ENCODE measurements around the gene SRPK1.
"Not testable (repeated sequence)": the region's sequence is repeated elsewhere in the genome, so short reads cannot be mapped to it uniquely, and the experiment has no call there.

The SRPK1 gene

GRCh38 chr6:35920793-35921732 lies at the start of gene SRPK1:
Gene SRPK1 (minus strand): TSS chr6:35921098. CDS start chr6:35921056, 42 bp downstream.
- DNase-seq (ENCODE audit: low read depth, low spot score) = peak; percentile 40

DNA sequence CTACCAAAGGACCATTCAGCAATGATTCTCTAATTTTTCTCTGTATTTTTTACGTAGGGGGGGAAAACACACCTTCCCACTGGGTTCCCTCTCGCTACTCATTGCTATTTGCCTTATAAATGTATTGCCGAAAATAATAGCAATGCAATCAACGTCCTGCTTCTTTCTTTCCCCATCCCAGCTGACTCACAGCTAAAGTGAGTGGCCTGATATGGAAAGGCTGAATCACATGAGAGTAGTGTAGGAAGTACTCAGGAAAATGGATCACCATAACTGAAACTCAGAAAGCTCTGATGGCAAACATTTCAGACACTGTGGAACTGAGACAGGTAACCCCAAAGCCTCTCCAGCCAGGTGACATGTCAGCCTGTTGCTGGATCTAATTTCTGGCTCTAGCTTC lies 49.3 kb upstream of the SRPK1 start:
- no peak for DNase-seq (ENCODE audit: low read depth, low spot score)

DNA sequence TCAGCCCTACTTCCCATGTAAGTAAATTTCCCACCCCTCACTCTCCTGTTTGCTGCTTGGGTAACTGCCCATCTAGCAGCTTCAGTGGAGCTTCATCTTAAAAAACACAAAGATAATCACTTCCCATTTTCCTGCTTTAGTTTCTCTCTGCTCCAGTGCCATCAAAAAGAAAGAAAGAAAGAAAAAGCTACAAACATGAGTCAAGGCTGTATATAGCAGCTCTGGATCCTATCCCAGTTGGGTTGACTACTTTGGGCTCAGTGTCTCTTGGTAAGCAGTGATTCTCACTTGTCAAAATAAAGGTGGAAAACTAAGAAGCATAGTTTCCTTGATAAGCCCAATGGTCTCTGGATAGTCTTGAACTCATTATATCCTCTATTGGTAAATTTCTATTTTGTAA lies 48.7 kb upstream of the SRPK1 start:
- no peak for DNase-seq (ENCODE audit: low read depth, low spot score)

GRCh38 chr6:35968821-35969220 lies 47.9 kb upstream of the SRPK1 start:
- DNase-seq (ENCODE audit: low read depth, low spot score) = no peak

DNA sequence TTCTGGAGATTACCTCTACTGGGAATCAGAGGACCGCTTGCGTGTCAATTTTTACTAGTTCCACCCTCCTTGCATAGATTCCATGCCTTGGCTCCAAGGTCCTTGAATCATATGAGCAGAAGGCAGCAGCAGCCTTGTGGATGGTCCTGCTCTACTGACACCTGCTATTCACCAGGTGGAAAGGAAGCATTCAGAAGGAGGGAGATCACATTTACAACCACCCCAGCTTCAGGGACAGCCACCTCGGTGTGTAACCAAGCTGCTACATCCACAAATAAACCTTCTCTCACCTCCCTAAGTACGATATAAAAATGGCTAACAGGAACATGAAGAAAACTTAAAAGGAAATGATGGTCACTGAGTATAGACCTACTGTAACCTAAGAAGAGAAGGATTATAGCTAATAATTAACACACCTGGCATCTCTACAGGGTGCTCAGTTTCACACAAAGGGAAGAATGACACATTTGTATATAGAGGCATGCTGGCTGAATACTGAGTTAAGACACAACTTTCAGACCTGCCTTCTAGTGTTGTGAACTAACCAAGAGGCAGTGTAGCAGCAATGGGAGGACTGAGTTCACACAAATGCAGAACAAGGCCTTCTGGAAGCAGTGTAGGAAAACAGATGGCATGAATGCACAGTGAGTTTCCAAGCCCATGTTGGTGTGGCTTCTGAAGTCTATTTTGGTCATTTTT lies 46.3 kb upstream of the SRPK1 start:
- DNase-seq (ENCODE audit: low read depth, low spot score) = no peak

DNA sequence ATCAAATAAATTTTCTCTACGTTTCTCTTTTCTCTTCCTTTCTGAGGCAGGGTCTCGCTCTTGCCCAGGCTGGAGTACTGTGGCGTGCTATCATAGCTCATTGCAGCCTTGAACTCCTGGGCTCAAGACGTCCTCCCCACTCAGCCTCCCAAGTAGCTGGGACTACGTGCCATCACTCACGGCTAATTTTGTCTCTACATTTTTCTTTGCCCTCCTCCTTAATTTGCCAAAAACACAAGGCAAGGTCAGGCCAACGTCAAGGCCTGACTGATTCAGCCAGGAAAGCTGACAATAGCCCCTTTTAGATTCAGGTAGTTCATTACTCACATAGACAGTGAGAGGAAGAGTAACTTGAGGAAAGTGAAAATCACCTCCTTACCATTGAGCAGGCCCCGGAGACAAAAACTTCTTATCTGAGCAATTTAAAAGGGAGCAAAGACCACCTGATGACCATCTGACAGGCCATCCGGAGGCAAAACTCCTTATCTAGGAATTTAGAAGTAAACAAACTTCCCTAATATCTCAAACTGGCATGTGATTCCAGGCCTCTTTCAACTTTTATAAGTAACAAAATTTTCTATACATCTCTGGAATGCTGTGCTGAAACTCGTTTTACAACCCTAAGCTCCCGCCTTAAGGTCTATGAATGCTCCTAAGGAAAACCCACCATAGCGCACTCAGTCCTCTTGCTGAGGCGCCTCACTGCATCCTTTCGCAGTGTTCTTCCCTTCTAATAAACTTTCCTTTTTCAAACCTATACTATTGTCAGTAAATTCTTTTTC lies 42.1 kb upstream of the SRPK1 start:
- DNase-seq (ENCODE audit: low read depth, low spot score) = no peak

DNA sequence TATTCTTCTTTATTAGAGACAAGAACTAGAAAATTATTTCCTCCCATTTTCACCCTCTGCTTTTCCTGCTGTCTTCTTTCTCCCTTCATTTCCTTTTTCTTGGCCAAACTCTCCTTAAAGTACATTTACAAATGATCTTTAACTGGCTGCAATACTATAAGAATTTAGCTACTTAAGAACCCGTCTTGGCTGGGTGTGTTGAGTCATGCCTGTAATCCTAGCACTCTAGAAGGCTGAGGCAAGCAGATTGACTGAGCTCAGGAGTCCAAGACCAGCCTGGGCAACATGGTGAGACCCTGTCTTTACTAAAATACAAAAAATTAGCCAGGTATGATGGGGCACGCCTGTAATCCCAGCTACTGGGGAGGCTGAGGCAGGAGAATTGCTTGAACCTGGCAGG lies 39.3 kb upstream of the SRPK1 start:
- DNase-seq (ENCODE audit: low read depth, low spot score) = no peak

DNA sequence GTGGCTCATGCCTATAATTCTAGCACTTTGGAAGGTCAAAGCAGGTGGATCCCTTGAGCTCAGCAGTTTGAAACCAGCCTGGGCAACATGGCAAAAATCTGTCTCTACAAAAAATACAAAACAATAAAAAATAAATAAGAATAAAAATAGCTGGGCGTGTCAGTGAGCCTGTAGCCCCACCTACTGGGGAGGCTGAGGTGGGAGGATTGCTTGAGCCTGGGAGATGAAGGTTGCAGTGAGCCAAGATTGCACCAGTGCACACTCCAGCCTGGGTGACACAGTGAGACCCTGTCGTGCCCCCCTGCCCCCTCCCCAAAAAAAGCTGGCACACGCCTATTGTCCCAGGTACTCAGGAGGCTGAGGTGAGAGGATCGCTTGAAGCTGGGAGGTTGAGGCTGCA lies 35.1 kb upstream of the SRPK1 start:
- no peak for DNase-seq (ENCODE audit: low read depth, low spot score)

GRCh38 chr6:35955521-35955920 lies 34.6 kb upstream of the SRPK1 start:
- no peak for DNase-seq (ENCODE audit: low read depth, low spot score)

- no peak for DNase-seq (ENCODE audit: low read depth, low spot score)
Observed at GRCh38 chr6:35955071-35955470, 34.2 kb upstream of the SRPK1 start.

DNA sequence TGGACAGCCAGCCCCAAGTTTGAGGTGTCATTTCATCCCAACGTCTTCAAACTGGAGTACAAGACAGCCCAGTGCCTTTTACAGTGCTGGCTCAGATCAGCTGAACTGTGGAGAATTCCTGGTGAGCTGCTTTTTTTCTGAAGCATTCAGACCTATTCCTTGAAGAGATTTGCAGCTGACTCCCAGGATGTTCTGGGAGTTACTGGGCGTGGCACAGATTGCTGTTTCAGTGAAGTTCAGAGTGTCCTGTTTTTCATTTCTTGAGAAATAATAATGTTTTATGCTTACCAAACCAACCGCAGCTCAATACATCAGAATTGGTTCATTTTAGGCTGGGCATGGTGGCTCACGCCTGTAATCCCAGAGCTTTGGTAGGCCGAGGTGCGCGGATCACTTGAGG lies 33.4 kb upstream of the SRPK1 start:
- no peak for DNase-seq (ENCODE audit: low read depth, low spot score)

- DNase-seq (ENCODE audit: low read depth, low spot score) = no peak
Observed at GRCh38 chr6:35948725-35949124, 27.8 kb upstream of the SRPK1 start.

GRCh38 chr6:35945650-35946025 lies 24.7 kb upstream of the SRPK1 start:
- no peak for DNase-seq (ENCODE audit: low read depth, low spot score)

DNA sequence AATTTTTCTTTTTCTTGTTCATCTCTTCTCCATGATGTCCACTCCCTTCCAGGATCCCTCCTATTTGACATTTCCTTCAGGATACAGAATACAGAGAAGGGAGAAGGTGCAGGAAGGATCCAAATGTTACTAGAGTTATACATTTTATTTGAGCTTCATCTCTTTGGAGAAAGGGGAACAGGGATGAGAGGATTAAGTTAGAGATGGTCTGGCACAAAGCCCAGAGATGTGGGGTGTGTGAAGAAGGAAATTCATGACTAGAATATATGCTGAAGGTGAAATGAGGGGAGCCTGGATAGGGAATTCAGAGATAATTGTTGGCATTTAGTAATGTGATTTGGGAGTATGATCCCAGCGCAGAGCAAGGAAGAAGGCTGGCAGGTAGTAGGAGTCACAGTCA lies 22.5 kb upstream of the SRPK1 start:
- DNase-seq (ENCODE audit: low read depth, low spot score) = no peak

DNA sequence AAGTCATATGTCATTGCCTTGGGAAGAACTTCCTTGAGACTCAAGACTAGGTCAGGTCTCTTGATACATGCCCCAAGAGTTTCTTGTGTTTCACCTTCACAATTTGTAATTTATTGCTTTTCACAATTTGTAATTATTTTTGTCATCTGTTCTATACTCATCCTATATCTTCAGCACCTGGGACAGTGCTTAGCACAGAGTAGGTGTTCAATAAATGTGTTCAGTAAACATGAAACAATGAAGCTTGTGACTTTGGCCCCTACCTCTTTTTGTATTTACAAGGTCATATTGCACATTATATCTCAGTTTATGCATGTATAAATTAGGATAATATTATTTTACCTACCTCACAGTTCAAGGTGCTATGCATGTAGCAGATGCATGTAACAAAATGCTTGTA lies 21.5 kb upstream of the SRPK1 start:
- DNase-seq (ENCODE audit: low read depth, low spot score) = no peak

DNA sequence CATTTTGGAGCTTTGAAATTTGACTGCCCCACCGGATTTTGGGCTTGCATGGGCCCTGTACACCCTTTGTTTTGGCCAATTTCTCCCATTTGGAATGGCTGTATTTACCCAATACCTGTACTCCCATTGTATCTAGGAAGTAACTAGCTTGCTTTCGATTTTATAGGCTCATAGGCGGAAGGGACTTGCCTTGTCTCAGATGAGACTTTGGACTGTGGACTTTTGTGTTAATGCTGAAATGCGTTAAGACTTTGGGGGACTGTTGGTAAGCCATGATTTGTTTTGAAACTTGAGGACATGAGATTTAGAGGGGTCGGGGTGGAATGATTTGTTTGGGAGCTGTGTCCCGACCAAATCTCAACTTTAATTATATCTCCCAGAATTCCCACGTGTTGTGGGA lies 20.3 kb upstream of the SRPK1 start:
- DNase-seq (ENCODE audit: low read depth, low spot score) = not testable (repeated sequence)

DNA sequence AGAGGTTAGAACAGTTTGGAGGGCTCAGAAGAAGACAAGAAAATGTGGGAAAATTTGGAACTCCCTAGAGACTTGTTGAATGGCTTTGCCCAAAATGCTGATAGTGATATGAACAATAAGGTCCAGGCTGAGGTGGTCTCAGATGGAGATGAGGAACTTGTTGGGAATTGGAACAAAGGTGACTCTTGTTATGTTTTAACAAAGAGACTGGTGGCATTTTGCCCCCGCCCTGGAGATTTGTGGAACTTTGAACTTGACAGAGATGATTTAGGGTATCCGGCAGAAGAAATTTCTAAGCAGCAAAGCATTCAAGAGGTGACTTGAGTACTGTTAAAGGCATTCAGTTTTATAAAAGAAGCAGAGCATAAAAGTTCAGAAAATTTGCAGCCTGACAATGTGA lies 19.1 kb upstream of the SRPK1 start:
- not testable (repeated sequence) for DNase-seq (ENCODE audit: low read depth, low spot score)

DNA sequence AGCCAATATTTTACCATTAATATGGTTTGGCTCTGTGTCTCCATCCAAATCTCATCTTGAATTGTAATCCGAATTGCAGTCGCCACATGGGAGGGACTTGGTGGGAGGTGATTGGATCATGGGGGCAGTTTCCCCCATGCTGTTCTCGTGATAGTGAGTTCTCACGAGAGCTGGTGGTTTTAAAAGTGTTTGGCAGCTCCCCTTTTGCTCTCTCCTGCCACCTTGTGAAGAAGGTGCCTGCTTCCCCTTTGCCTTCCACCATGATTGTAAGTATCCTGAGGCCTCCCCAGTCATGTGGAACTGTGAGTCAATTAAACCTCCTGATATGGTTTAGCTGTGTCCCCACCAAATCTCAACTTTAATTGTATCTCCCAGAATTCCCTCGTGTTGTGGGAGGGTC lies 18.4 kb upstream of the SRPK1 start:
- not testable (repeated sequence) for DNase-seq (ENCODE audit: low read depth, low spot score)

DNA sequence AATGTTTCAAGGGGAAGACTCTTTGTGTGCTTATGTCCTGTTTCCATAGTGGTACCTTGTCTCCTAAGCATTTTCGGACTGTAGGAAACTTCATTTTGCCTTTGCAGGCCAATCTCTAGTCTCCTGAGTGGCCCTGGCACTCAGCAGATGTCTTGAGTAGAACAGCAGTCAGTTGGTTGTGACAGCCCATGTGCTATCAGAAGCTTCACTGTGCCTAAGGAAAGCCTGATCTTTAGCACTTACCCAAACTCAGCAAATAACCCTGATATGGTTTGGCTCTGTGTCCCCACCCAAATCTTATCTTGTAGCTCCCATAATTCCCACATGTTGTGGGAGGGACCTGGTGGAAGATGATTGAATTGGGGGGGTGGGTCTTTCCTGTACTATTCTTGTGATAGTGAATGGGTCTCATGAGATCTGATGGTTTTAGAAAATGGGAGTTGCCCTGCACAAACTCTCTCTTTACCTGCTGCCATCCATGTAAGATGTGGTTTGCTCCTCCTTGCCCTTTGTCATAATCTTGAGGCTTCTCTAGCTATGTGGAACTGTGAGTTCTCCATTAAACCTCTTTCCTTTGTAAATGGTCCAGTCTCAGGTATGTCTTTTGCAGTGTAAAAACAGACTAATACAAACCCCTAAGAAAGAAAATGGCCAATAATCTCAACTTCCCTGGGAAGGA lies 15.9 kb upstream of the SRPK1 start:
- DNase-seq (ENCODE audit: low read depth, low spot score) = no peak

DNA sequence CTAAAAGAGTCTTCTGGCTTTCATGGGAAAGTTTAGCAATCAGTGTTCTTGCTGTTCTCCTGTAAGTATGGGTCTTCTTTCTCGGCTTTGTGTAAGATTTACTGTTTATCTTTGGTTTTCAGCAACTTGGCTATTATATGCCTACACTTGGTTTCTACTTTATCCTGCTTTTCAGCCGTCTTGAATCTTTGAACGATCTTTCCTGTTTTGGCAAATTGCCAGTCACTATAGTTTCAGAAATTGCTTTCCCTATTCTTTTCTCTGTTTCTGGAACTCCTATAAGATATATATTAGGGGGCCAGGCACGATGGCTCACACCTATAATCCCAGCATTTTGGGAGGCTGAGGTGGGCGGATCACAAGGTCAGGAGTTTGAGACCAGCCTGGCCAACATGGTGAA lies 14.6 kb upstream of the SRPK1 start:
- DNase-seq (ENCODE audit: low read depth, low spot score) = no peak

GRCh38 chr6:35933844-35934243 lies 12.9 kb upstream of the SRPK1 start:
- no peak for DNase-seq (ENCODE audit: low read depth, low spot score)

DNA sequence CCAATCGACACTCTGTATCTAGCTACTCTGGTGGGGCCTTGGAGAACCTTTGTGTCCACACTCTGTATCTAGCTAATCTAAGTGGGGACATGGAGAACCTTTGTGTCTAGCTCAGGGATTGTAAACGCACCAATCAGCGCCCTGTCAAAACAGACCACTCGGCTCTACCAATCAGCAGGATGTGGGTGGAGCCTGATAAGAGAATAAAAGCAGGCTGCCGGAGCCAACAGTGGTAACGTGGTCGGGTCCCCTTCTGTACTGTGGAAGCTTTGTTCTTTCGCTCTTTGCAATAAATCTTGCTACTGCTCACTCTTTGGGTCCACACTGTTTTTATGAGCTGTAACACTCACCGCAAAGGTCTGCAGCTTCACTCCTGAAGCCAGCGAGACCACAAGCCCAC lies 11.0 kb upstream of the SRPK1 start:
- not testable (repeated sequence) for DNase-seq (ENCODE audit: low read depth, low spot score)

Data from smooth muscle cell of the brain vasculature (primary cell).